ENCODE results near the gene ADAMTS4.

The ADAMTS4 gene

GRCh38 chr1:161214369-161214768 is 15.5 kb upstream of the ADAMTS4 start:
- in situ Hi-C loops (cut with HindIII; ENCODE audit: low sequenced_read_pairs): loop anchor here (25.0 kb wide), 1 partner anchor 148 kb away; the partner anchor contains the start of gene CFAP126
- no peak overlapping the region for H3K4me3 ChIP-seq (ENCODE audit: low read depth, low read length)
- no peak for DNase-seq (ENCODE audit: low read depth, low spot score)
- TF ChIP-seq CTCF (IDR thresholded peaks at IDR 0.05; ENCODE audit: low read depth, low read length): no peak

- peak; percentile 96 for TF ChIP-seq CTCF (IDR thresholded peaks at IDR 0.05; ENCODE audit: low read depth, low read length)
Observed at GRCh38 chr1:161209790-161210409, 11.0 kb upstream of the ADAMTS4 start.

GRCh38 chr1:161207173-161207572 is 8.3 kb upstream of the ADAMTS4 start:
- TF ChIP-seq CTCF (IDR thresholded peaks at IDR 0.05; ENCODE audit: low read depth, low read length): no peak
- no peak for DNase-seq (ENCODE audit: low read depth, low spot score)
- in situ Hi-C loops (cut with HindIII; ENCODE audit: low sequenced_read_pairs): loop anchor here (25.0 kb wide), 1 partner anchor 155 kb away; the partner anchor contains the start of gene CFAP126
- H3K4me3 ChIP-seq (ENCODE audit: low read depth, low read length): no peak overlapping the region

More at GRCh38 chr1:161209790-161210409, 11.0 kb upstream of the ADAMTS4 start:
- DNase-seq (ENCODE audit: low read depth, low spot score): peak; percentile 62
- in situ Hi-C loops (cut with HindIII; ENCODE audit: low sequenced_read_pairs): loop anchor here (25.0 kb wide), 1 partner anchor 152 kb away; the partner anchor contains the start of gene CFAP126
- no peak overlapping the region for H3K4me3 ChIP-seq (ENCODE audit: low read depth, low read length)

- H3K4me3 ChIP-seq (ENCODE audit: low read depth, low read length): no peak overlapping the region
- in situ Hi-C loops (cut with HindIII; ENCODE audit: low sequenced_read_pairs): loop anchor here (25.0 kb wide), 1 partner anchor 156 kb away; the partner anchor contains the start of gene CFAP126
- TF ChIP-seq CTCF (IDR thresholded peaks at IDR 0.05; ENCODE audit: low read depth, low read length): no peak
- DNase-seq (ENCODE audit: low read depth, low spot score): no peak
Observed at GRCh38 chr1:161206411-161207140, 7.7 kb upstream of the ADAMTS4 start.

GRCh38 chr1:161201836-161202712 is 3.2 kb upstream of the ADAMTS4 start, which contains the start of gene NDUFS2:
Gene NDUFS2, plus strand, starts transcription at chr1:161202367. Its CDS starts 19 bp downstream, at chr1:161202386.
- H3K4me3 ChIP-seq (ENCODE audit: low read depth, low read length): peak within 1 kb of the TSS; percentile 63
- in situ Hi-C loops (cut with HindIII; ENCODE audit: low sequenced_read_pairs): loop anchor here (25.0 kb wide), 1 partner anchor 160 kb away; the partner anchor contains the start of gene CFAP126
- peak; percentile 99 for DNase-seq (ENCODE audit: low read depth, low spot score)
- peak; percentile 34 for TF ChIP-seq CTCF (IDR thresholded peaks at IDR 0.05; ENCODE audit: low read depth, low read length)
